COLO668 (cell line): ENCODE data around the gene SCGB1D4.

Experiments used
- DNase-seq: peaks from one replicate; lab custom pipeline; 2025; ENCODE audit not compliant: unreplicated experiment; lab: John Stamatoyannopoulos, UW

The SCGB1D4 gene

GRCh38 chr11:62280452-62280851 lies 18.4 kb downstream of the SCGB1D4 start:
- no peak for DNase-seq

GRCh38 chr11:62273789-62274275 lies 25.0 kb downstream of the SCGB1D4 start:
- peak; percentile 6 for DNase-seq

- no peak for DNase-seq
These were observed 25.6 kb downstream of the SCGB1D4 start for GRCh38 chr11:62273284-62273683.

- DNase-seq: no peak
These were observed 29.1 kb downstream of the SCGB1D4 start, which contains the start of gene SCGB2A2 for GRCh38 chr11:62269654-62270278. Gene SCGB2A2, plus strand, starts transcription at chr11:62270158. Its CDS starts 59 bp downstream, at chr11:62270217.

GRCh38 chr11:62267576-62267975 lies 31.3 kb downstream of the SCGB1D4 start:
- no peak for DNase-seq

- DNase-seq: no peak
These were observed 31.8 kb downstream of the SCGB1D4 start for GRCh38 chr11:62267050-62267449.

GRCh38 chr11:62266558-62266957 lies 32.3 kb downstream of the SCGB1D4 start:
- DNase-seq: no peak

- no peak for DNase-seq
These were observed 34.9 kb downstream of the SCGB1D4 start for GRCh38 chr11:62264004-62264403.

- DNase-seq: no peak
These were observed 38.5 kb downstream of the SCGB1D4 start for GRCh38 chr11:62260261-62260953.

- no peak for DNase-seq
These were observed 42.6 kb downstream of the SCGB1D4 start for GRCh38 chr11:62256281-62256680.

- no peak for DNase-seq
These were observed 44.8 kb downstream of the SCGB1D4 start for GRCh38 chr11:62253999-62254542.

GRCh38 chr11:62251698-62252097 lies 47.2 kb downstream of the SCGB1D4 start:
- DNase-seq: no peak
